K562 (cell line): ENCODE measurements around the gene C16orf86. TPM values are rescaled to one million over a fixed set of nuclear protein-coding genes. Genes with fewer than 3 reads are reported as not detected.

Source experiments
- CCNT2 ChIP-seq: IDR thresholded peaks from 2 replicates; pipeline ENCODE4 v1.6.1; 2011; ENCODE audit warnings: borderline replicate concordance, low read depth, mild to moderate bottlenecking, moderate library complexity, mixed read lengths, low read length; ENCODE audit not compliant: insufficient read length; ENCODE audit errors: extremely low read depth
- HMGN3 ChIP-seq: IDR thresholded peaks from 2 replicates; pipeline ENCODE4 v1.6.1; 2011; ENCODE audit warnings: borderline replicate concordance, low read depth, mild to moderate bottlenecking, mixed read lengths, low read length; ENCODE audit not compliant: insufficient read length; ENCODE audit errors: extremely low read depth
- NRF1 ChIP-seq, 2 experiments: fragments of 450-650 bp; IDR thresholded peaks in 1 of 2; conservative IDR thresholded peaks in 1 of 2; 2 replicates each; pipeline ENCODE4 v1.6.1; 2014; ENCODE audit warnings: mild to moderate bottlenecking in 2 of 2
- ZBTB40 ChIP-seq, 2 experiments: fragments of 450-650 bp in 1 of 2; sonication (generic) in 1 of 2; formaldehyde crosslinking in 1 of 2; IDR thresholded peaks; 2 replicates each; pipeline versions ENCODE4 v1.7.1 to v1.9.0; 2016 to 2022; ENCODE audit warnings: inconsistent platforms in 1 of 2, mild to moderate bottlenecking in 1 of 2, missing genetic modification reagents in 1 of 2
- polyA plus RNA-seq, 8 experiments: library from polyadenylated mRNA; depleted of rRNA in 4 of 8; stranded (reverse) in 5 of 8; unstranded in 3 of 8; fragments of >200 nt; fragmentation: Nextera tagmentation in 2 of 8; fragmentation: Illumina TruSeq in 1 of 8; extraction: Ambion mirVana in 2 of 8; extraction: Trizol in 1 of 8; gene quantifications; 2 replicates each; pipeline versions ENCODE4 v1.2.1 to v1.2.3, GENCODE V29; 2011 to 2014; ENCODE audit warnings: inconsistent platforms in 1 of 8, missing spikeins in 1 of 8
- total RNA-seq, 7 experiments: library from RNA; depleted of rRNA in 6 of 7; stranded (reverse); fragments of >200 nt in 6 of 7; fragmentation: Illumina TruSeq in 2 of 7; extraction: Trizol in 2 of 7; gene quantifications; 2 replicates each; pipeline versions ENCODE4 v1.2.1 to v1.2.3, GENCODE V29; 2011 to 2021; ENCODE audit warnings: low replicate concordance in 1 of 7
- TF ChIP-seq, protein P1 (sequence below): sonication (generic); formaldehyde crosslinking; IDR thresholded peaks from 2 replicates; pipeline ENCODE4 v1.8.0; 2022; ENCODE audit warnings: missing genetic modification reagents, mild to moderate bottlenecking, borderline replicate concordance
- TF ChIP-seq, protein P2 (sequence below): fragments of 250-450 bp; sonication (Bioruptor Pico); IDR thresholded peaks from 2 replicates; pipeline ENCODE4 v1.4.0; 2020; ENCODE audit warnings: mild to moderate bottlenecking, moderate library complexity
- TF ChIP-seq, protein P3 (sequence below): fragments of 250-450 bp; sonication (Bioruptor Pico); IDR thresholded peaks from 2 replicates; pipeline ENCODE4 v1.4.0; 2020; ENCODE audit warnings: borderline replicate concordance

The C16orf86 gene
- total and polyA plus RNA-seq, 9 of the 15 experiments (the other 6 are each of a cell fraction or from before 2014, with no cell fraction given) = 0.13 to 1.2 (median 0.27) TPM; not detected in 3

DNA sequence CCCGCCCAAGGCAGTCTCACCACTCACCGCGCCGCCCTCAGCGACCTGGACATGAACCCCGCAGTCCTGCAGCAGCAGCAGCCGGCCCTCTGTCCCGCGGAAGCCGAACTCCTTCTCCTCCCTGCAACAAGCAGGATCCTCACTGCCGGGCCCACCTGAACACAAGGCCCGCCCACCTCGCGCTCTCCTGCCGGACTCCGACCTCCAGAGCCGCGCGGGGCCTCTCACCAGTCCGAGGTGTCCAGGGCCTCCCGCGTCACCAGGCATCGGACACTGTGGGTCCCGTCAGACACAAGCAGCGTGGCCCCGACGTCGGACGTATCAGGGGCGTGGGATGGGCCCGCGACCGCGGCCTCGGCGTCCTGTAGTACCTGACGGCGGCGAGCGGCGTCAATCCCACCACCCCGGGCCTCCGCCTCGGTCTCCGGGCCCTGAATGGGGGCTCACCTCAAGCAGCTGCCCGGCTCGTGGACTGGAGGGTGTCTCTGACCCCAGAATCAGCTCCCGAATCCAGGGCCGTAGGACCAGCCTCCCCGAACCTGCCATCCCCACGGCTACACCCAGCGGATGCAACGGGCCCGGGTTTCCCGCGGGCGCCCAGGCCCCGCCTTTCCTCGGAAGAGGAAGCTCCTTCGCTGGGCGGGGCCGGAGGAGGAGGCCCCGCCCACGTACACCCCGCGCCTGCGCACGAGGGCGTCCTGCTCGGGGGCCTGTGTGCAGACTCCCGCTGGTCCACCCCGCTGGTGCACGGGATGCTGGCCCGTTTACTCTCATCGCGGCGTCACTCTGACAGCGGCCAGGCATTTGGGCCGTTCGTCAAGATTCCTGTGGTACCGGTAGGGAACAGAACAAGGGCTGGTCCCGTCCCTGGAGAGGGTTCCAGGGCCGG is 6.7 kb upstream of the C16orf86 start, which contains the start of gene ACD (continued):
- TF ChIP-seq, protein P1, sequence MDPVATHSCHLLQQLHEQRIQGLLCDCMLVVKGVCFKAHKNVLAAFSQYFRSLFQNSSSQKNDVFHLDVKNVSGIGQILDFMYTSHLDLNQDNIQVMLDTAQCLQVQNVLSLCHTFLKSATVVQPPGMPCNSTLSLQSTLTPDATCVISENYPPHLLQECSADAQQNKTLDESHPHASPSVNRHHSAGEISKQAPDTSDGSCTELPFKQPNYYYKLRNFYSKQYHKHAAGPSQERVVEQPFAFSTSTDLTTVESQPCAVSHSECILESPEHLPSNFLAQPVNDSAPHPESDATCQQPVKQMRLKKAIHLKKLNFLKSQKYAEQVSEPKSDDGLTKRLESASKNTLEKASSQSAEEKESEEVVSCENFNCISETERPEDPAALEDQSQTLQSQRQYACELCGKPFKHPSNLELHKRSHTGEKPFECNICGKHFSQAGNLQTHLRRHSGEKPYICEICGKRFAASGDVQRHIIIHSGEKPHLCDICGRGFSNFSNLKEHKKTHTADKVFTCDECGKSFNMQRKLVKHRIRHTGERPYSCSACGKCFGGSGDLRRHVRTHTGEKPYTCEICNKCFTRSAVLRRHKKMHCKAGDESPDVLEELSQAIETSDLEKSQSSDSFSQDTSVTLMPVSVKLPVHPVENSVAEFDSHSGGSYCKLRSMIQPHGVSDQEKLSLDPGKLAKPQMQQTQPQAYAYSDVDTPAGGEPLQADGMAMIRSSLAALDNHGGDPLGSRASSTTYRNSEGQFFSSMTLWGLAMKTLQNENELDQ (CRISPR knock-in tag) = no peak
- peak; percentile 99 for TF ChIP-seq NRF1 (conservative IDR thresholded peaks at IDR 0.05 in 1 of 2, IDR thresholded peaks at IDR 0.05 in 1 of 2)
- TF ChIP-seq, protein P2, sequence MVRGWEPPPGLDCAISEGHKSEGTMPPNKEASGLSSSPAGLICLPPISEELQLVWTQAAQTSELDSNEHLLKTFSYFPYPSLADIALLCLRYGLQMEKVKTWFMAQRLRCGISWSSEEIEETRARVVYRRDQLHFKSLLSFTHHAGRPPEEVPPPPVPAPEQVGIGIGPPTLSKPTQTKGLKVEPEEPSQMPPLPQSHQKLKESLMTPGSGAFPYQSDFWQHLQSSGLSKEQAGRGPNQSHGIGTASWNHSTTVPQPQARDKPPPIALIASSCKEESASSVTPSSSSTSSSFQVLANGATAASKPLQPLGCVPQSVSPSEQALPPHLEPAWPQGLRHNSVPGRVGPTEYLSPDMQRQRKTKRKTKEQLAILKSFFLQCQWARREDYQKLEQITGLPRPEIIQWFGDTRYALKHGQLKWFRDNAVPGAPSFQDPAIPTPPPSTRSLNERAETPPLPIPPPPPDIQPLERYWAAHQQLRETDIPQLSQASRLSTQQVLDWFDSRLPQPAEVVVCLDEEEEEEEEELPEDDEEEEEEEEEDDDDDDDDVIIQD (CRISPR knock-in tag) = no peak
- TF ChIP-seq HMGN3 = peak; percentile 37
- peak; percentile 43 for TF ChIP-seq CCNT2
- TF ChIP-seq ZBTB40 (IDR thresholded peaks at IDR 0.05) = peak; percentile 27; the same call in 1 of the 2 replicates
- TF ChIP-seq ZBTB40 (CRISPR knock-in tag; IDR thresholded peaks at IDR 0.05) = no peak
- TF ChIP-seq, protein P3, sequence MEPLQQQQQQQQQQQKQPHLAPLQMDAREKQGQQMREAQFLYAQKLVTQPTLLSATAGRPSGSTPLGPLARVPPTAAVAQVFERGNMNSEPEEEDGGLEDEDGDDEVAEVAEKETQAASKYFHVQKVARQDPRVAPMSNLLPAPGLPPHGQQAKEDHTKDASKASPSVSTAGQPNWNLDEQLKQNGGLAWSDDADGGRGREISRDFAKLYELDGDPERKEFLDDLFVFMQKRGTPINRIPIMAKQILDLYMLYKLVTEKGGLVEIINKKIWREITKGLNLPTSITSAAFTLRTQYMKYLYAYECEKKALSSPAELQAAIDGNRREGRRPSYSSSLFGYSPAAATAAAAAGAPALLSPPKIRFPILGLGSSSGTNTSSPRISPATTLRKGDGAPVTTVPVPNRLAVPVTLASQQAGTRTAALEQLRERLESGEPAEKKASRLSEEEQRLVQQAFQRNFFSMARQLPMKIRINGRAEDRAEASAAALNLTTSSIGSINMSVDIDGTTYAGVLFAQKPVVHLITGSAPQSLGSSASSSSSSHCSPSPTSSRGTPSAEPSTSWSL (CRISPR knock-in tag) = 0 out of 2 replicates have a peak, but pooled peaks have one; percentile 7
